GM12801 (cell line): ENCODE results near the gene DAPK2.

Experiments
- CTCF ChIP-seq: IDR thresholded peaks from one replicate; pipeline ENCODE4 v1.5.1; 2011; ENCODE audit warnings: control low read depth; ENCODE audit not compliant: insufficient read length; ENCODE audit errors: extremely low read depth

The DAPK2 gene

GRCh38 chr15:64037966-64038365, 8.3 kb downstream of the DAPK2 start:
- no peak for TF ChIP-seq CTCF

- TF ChIP-seq CTCF, result no peak
Observed at GRCh38 chr15:64037116-64037515, 9.2 kb downstream of the DAPK2 start.

GRCh38 chr15:64035525-64035924, 10.8 kb downstream of the DAPK2 start:
- TF ChIP-seq CTCF, result no peak

- TF ChIP-seq CTCF, result no peak
Observed at GRCh38 chr15:64034519-64034918, 11.8 kb downstream of the DAPK2 start.

GRCh38 chr15:64032329-64032728, 14.0 kb downstream of the DAPK2 start:
- no peak for TF ChIP-seq CTCF

- TF ChIP-seq CTCF, result no peak
Observed at GRCh38 chr15:64030123-64030522, 16.2 kb downstream of the DAPK2 start.

- TF ChIP-seq CTCF, result no peak
Observed at GRCh38 chr15:64029633-64030032, 16.7 kb downstream of the DAPK2 start.

GRCh38 chr15:64029110-64029509, 17.2 kb downstream of the DAPK2 start:
- no peak for TF ChIP-seq CTCF
